Neutrophil (primary cell): Measurements from ENCODE around the gene SF3B3.

Experiments used
- H3K27ac ChIP-seq: fragments of 200-600 bp; sonication (generic); 2 replicates; pipeline ENCODE4 v1.5.1; 2016; ENCODE audit warnings: mild to moderate bottlenecking, moderate library complexity
- H3K27me3 ChIP-seq: fragments of 200-600 bp; sonication (generic); 2 replicates; pipeline ENCODE4 v1.6.0; 2016; ENCODE audit warnings: mild to moderate bottlenecking
- H3K36me3 ChIP-seq: fragments of 200-600 bp; sonication (generic); 2 replicates; pipeline ENCODE4 v1.5.1; 2017
- H3K4me1 ChIP-seq, 2 experiments: fragments of 200-600 bp in 1 of 2; sonication (generic) in 1 of 2; 1 replicate in 1 of 2; 2 replicates in 1 of 2; pipeline versions ENCODE4 v1.5.1 to v1.6.1; 2013 to 2016; ENCODE audit warnings: low read depth in 1 of 2, low read length in 1 of 2, mild to moderate bottlenecking in 1 of 2, moderate library complexity in 1 of 2; ENCODE audit not compliant: control insufficient read depth in 1 of 2, insufficient read depth in 1 of 2
- H3K4me3 ChIP-seq, 2 experiments: fragments of 200-600 bp in 1 of 2; sonication (generic) in 1 of 2; 1 replicate in 1 of 2; 2 replicates in 1 of 2; pipeline ENCODE4 v1.5.1; 2013 to 2016; ENCODE audit warnings: low read depth in 1 of 2, low read length in 1 of 2, mild to moderate bottlenecking in 1 of 2, moderate library complexity in 1 of 2
- H3K9me3 ChIP-seq: fragments of 200-600 bp; sonication (generic); 2 replicates; pipeline ENCODE4 v1.5.1; 2016
- CTCF ChIP-seq: fragments of 200-600 bp; sonication (generic); IDR thresholded peaks from 2 replicates; pipeline ENCODE4 v1.5.1; 2016; ENCODE audit warnings: antibody characterized with exemption

SF3B3 gene

DNA sequence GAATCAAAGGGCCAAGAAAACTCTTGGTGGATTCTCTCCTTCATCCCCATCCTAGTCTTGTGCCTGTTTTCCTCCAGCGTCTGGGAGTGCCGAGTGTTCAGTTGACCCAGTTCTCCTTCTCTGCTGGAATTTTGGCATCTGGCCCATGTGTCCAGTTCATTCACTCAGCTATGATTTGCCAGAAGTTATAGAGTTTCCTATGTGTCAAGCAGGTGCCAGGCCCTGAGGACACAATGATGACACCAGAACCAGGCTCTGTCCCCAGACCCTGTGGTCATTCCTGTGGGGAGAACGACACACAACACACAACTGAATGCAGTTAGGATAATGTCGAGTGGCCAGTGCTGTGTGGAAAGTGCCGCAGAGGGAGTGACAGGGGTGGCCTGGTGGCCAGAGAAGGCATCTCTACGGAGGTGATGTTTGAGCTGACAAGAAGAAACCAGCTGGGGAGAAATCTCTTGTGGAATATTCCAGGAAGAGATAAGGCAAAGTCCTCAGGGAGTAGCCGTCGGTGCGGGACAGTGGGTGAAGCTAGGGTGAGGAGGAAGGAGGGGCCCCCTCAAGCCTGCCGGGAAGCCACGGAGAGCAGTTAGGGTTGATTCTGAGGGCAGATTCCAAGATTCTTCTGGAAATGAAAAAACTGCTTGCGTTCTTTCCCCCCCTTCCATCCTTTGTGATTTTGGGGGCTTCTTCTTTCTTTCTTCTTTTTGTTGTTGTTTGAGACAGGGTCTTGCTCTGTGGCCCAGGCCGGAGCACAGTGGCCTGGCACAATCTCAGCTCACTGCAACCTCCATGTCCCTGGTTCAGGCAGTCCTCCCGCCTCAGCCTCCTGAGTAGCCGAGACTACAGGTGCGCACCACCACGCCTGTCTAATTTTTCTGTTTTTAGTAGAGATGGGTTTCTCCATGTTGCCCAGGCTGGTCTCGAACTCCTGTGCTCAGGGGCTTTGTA is 86.9 kb downstream of the SF3B3 start:
- no peak for TF ChIP-seq CTCF

GRCh38 chr16:70611224-70611598 is 87.6 kb downstream of the SF3B3 start:
- Histone ChIP-seq H3K36me3 (no peaks in the 10 kb centered on the region), H3K4me1 (no peaks in the 10 kb centered on the region), H3K27ac (no peak overlapping the region), H3K4me3 (no peak overlapping the region), H3K27me3 (no peaks in the 10 kb centered on the region), H3K9me3 (no peaks in the 10 kb centered on the region)
- TF ChIP-seq CTCF, result no peak

More for the DNA sequence above, 86.9 kb downstream of the SF3B3 start:
- Histone ChIP-seq H3K4me3 (no peak overlapping the region), H3K4me1 (no peaks in the 10 kb centered on the region), H3K9me3 (no peaks in the 10 kb centered on the region), H3K27me3 (no peaks in the 10 kb centered on the region), H3K36me3 (no peaks in the 10 kb centered on the region), H3K27ac (no peak overlapping the region)

- H3K4me1 ChIP-seq, result no peaks in the 10 kb centered on the region
- H3K36me3 ChIP-seq, result no peaks in the 10 kb centered on the region
- H3K9me3 ChIP-seq, result no peaks in the 10 kb centered on the region
- no peak for TF ChIP-seq CTCF
- no peaks in the 10 kb centered on the region for H3K27me3 ChIP-seq
- no peak overlapping the region for H3K27ac ChIP-seq
- no peak overlapping the region for H3K4me3 ChIP-seq
Observed at GRCh38 chr16:70611785-70612303, 88.2 kb downstream of the SF3B3 start.

DNA sequence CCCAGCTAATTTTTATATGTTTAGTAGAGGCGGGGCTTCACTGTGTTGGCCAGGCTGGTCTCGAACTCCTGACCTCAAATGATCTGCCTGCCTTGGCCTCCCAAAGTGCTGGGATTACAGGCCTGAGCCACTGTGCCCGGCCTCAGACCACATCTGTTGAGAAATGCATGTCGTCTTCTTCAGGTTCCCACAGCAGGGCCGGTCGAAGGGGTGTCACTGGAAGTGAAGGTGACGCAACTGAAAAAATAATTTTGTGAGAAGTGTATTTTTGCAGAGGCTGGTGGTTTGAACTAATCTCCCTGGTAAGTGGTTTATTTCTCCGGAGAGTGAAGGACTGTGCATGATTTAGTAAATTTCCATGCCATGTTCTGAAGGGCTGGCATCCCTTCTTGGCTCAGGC is 89.3 kb downstream of the SF3B3 start:
- H3K4me1 ChIP-seq, result no peaks in the 10 kb centered on the region
- no peak overlapping the region for H3K27ac ChIP-seq
- TF ChIP-seq CTCF, result no peak
- H3K4me3 ChIP-seq, result no peak overlapping the region
- no peaks in the 10 kb centered on the region for H3K27me3 ChIP-seq
- no peaks in the 10 kb centered on the region for H3K9me3 ChIP-seq
- H3K36me3 ChIP-seq, result no peaks in the 10 kb centered on the region

DNA sequence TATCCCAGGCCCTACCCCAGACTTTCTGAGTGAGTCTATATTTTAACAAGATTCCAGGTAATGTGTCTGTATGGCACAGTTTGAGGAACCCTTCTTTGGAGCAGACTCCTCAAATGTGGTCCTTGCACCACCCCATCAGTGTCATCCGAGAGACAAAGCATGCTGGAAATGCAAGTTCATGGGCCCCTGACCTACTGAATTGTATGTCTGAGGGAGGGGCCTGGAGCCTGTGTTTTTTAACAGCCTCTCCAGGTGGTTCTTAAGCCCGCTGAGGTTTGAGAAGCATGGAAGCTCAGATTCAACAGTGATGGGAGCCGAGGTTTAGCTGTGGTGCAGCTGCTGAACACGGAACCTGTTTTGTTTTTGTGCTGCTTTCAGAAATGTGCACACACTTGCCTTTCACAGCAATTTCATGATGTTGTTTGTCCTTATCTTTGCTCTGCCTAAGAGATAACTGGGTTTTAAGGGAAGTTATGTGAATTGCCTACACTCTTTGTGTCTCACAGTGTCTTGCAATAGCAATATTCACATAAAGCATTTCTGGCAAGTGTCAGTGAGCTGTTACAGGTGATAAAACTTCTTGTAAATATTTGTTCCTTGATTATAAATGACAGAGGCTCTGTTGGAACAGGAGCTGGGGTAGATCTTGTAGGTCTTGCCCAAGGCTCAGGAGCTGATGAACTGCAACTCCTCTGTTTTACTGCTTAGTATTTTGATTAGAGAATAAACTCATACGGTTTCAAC is 90.8 kb downstream of the SF3B3 start:
- no peak for TF ChIP-seq CTCF
- no peaks in the 10 kb centered on the region for H3K27me3 ChIP-seq
- H3K27ac ChIP-seq, result no peak overlapping the region
- H3K4me3 ChIP-seq, result no peak overlapping the region
- no peaks in the 10 kb centered on the region for H3K4me1 ChIP-seq
- H3K9me3 ChIP-seq, result no peaks in the 10 kb centered on the region
- no peaks in the 10 kb centered on the region for H3K36me3 ChIP-seq
